C4-2B (cell line): ENCODE data around the gene KEAP1.

Experiments used
- CTCF ChIP-seq: fragments of 450-650 bp; conservative IDR thresholded peaks from 2 replicates; pipeline ENCODE4 v1.5.1; 2017; ENCODE audit warnings: mild to moderate bottlenecking
- ZFX ChIP-seq: fragments of 450-650 bp; IDR thresholded peaks from 2 replicates; pipeline ENCODE4 v1.6.1; 2017

DNA sequence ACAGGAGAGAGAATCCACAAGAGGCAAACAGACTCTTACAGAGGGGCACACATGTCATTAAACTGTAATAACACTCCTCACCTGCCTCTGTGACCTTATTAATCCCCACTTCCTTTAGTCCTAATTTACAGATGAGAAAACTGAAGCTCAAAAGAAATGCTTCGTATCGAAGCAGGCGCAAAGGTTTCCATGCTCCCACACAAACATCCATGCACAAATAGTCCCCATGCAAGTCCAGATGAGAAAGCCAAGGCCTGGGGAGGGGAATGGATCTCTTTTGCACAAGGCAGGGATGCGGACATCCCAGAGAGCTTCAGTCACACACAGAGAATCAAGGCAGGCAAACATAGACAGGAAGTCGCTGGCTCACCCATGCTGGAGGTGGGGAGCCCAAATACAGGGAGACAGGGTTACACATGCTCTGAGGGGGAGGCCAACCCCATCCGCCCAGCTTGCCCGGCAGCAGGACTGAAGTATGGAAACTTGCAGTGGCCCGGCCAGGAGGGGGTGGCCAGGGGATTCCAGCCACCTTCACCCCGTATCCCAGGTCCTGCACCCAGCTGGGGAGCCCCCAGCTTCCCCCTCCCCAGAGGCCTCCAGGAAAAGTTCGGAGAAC lies 13.6 kb upstream of the KEAP1 start:
- TF ChIP-seq CTCF (no peak), ZFX (no peak)
